Measurements from ENCODE around the gene PLXNA2. TPM values are rescaled to one million over a fixed set of nuclear protein-coding genes. Genes with fewer than 3 reads are reported as not detected.

PLXNA2 gene
- total and polyA plus RNA-seq, 2 experiments from 2014 or later, result 3.7 to 5.4 TPM

DNA sequence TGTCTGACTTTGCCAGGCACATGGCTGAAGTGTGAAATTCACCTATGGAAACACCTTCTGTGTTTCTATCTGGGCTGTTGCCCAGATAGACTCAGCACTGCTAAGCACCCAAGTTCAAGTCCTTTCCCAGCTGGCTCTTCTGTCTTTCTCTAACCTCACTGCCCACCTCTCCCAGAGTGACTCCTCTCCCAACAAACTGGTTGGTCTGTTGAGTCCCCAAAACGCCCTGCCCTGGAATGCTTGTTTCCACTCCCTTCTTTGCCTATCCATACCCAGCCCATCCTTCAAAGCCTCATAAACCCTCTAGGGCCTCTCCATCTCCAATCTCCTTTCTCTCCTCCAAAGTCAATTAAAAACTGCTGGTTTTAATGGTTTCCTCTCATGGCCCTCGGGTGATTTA, 15.6 kb downstream of the PLXNA2 start:
- H2AFZ ChIP-seq, result no peak overlapping the region
- peaks cover 8% of the 10 kb centered on the region; the same call in 1 of the 2 replicates for H3K4me1 ChIP-seq (ENCODE audit: insufficient read depth)
- H3K9me2 ChIP-seq (ENCODE audit: insufficient read depth), result no peaks in the 10 kb centered on the region
- H3K27ac ChIP-seq, result no peak overlapping the region
- H3K27me3 ChIP-seq (replicated peaks; ENCODE audit: insufficient read depth), result no peaks in the 10 kb centered on the region
- no peaks in the 10 kb centered on the region for H3K9me3 ChIP-seq (ENCODE audit: low read depth)
- no peaks in the 10 kb centered on the region for H3K36me3 ChIP-seq (ENCODE audit: low read depth)
- DNase-seq, result no peak
- TF ChIP-seq EZH2phosphoT487 (IDR thresholded peaks at IDR 0.05; ENCODE audit: insufficient read depth, low read depth) (no peak), EZH2 (IDR thresholded peaks at IDR 0.05; ENCODE audit: insufficient read depth, poor library complexity, severe bottlenecking) (no peak)
- H3F3A ChIP-seq (ENCODE audit: insufficient read depth), result no peaks in the 10 kb centered on the region
- no peak overlapping the region for H3K9ac ChIP-seq
- no peaks in the 10 kb centered on the region for H4K20me1 ChIP-seq (ENCODE audit: insufficient read depth)
- H3K79me2 ChIP-seq (ENCODE audit: insufficient read depth), result peaks cover 74% of the 10 kb centered on the region
- no peak overlapping the region for H3K4me2 ChIP-seq (ENCODE audit: unreplicated experiment)
- WGBS, 2 experiments (ENCODE audit: low coverage in 1 of 2, low lambda C conversion rate in 2 of 2, missing lambda C conversion rate in 2 of 2), result 88 to 97% methylated on average over 2 of the region's 2 CpGs
- in situ Hi-C loops (cut with MboI), result loop anchor here (25.0 kb wide), 1 partner anchor 91 kb away; no protein-coding TSS in a partner anchor
- no peak overlapping the region for H3K4me3 ChIP-seq

DNA sequence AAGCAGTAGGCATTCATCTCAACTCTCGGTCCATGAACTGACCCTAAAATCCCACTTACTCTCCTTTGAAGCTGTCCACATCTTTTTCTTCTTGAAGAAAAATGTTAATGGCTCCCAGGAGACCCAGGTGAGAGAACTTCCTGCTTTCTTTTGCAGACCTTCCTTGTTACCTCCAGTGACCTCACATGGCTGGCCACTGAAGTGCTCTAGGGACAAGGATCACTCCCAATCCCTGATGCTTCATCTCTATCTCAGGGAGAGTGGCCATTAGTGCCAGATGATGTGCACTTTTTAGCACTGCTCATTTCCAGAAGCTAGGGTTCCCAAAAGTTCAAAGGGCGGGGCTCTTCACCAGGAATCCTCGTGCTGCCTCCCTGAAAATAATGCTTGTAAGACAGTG, 16.2 kb downstream of the PLXNA2 start:
- no peak overlapping the region for H3K4me2 ChIP-seq (ENCODE audit: unreplicated experiment)
- WGBS, 2 experiments (ENCODE audit: low coverage in 1 of 2, low lambda C conversion rate in 2 of 2, missing lambda C conversion rate in 2 of 2), result 88 to 91% methylated on average over 3 of the region's 3 CpGs
- no peaks in the 10 kb centered on the region for H3K9me2 ChIP-seq (ENCODE audit: insufficient read depth)
- TF ChIP-seq EZH2 (IDR thresholded peaks at IDR 0.05; ENCODE audit: insufficient read depth, poor library complexity, severe bottlenecking) (no peak), EZH2phosphoT487 (IDR thresholded peaks at IDR 0.05; ENCODE audit: insufficient read depth, low read depth) (no peak)
- no peaks in the 10 kb centered on the region for H4K20me1 ChIP-seq (ENCODE audit: insufficient read depth)
- H3K27me3 ChIP-seq (replicated peaks; ENCODE audit: insufficient read depth), result no peaks in the 10 kb centered on the region
- no peaks in the 10 kb centered on the region for H3K36me3 ChIP-seq (ENCODE audit: low read depth)
- H3K4me3 ChIP-seq, result no peak overlapping the region
- no peak overlapping the region for H3K27ac ChIP-seq
- H3K9ac ChIP-seq, result no peak overlapping the region
- no peaks in the 10 kb centered on the region for H3K9me3 ChIP-seq (ENCODE audit: low read depth)
- H3K4me1 ChIP-seq (ENCODE audit: insufficient read depth), result peaks cover 13% of the 10 kb centered on the region
- peaks cover 77% of the 10 kb centered on the region for H3K79me2 ChIP-seq (ENCODE audit: insufficient read depth)
- in situ Hi-C loops (cut with MboI), result loop anchor here (25.0 kb wide), 1 partner anchor 91 kb away; no protein-coding TSS in a partner anchor
- H3F3A ChIP-seq (ENCODE audit: insufficient read depth), result no peaks in the 10 kb centered on the region
- no peak overlapping the region for H2AFZ ChIP-seq
- no peak for DNase-seq

DNA sequence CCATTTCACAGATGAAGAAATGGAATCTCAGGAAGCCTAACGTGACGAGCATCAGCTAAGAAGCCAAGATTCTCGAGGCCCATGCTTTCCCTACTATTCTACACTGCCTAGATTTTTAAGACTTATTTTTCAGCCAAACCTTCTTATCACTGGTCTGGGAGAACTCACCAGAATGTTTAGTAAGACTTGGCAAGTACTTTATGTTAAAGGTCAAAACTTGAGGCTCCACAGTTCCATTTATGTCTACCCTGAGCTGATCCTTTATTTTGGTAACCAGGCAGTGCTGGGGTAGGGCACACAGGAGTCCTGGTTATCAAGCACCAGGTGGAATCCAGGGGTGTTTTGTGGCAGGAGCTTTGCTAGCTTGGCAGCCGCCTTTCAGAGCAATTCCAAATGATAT, 16.8 kb downstream of the PLXNA2 start:
- no peak for DNase-seq
- no peak overlapping the region for H3K4me3 ChIP-seq
- H3K4me2 ChIP-seq (ENCODE audit: unreplicated experiment), result no peak overlapping the region
- in situ Hi-C loops (cut with MboI), result loop anchor here (25.0 kb wide), 1 partner anchor 90 kb away; no protein-coding TSS in a partner anchor
- no peaks in the 10 kb centered on the region for H3K9me3 ChIP-seq (ENCODE audit: low read depth)
- no peaks in the 10 kb centered on the region for H4K20me1 ChIP-seq (ENCODE audit: insufficient read depth)
- no peak overlapping the region for H3K27ac ChIP-seq
- no peak overlapping the region for H2AFZ ChIP-seq
- H3F3A ChIP-seq (ENCODE audit: insufficient read depth), result 0 out of 2 replicates have a peak, but pooled peaks cover under 1% of the 10 kb centered on the region
- no peaks in the 10 kb centered on the region for H3K9me2 ChIP-seq (ENCODE audit: insufficient read depth)
- peaks cover 19% of the 10 kb centered on the region for H3K4me1 ChIP-seq (ENCODE audit: insufficient read depth)
- H3K79me2 ChIP-seq (ENCODE audit: insufficient read depth), result peaks cover 82% of the 10 kb centered on the region
- H3K36me3 ChIP-seq (ENCODE audit: low read depth), result no peaks in the 10 kb centered on the region
- no peak overlapping the region for H3K9ac ChIP-seq
- H3K27me3 ChIP-seq (replicated peaks; ENCODE audit: insufficient read depth), result no peaks in the 10 kb centered on the region
- no peak for TF ChIP-seq EZH2 (IDR thresholded peaks at IDR 0.05; ENCODE audit: insufficient read depth, poor library complexity, severe bottlenecking)
- 77 to 82% methylated on average over 4 of the region's 4 CpGs for WGBS, 2 experiments (ENCODE audit: low coverage in 1 of 2, low lambda C conversion rate in 2 of 2, missing lambda C conversion rate in 2 of 2)

GRCh38 chr1:208225954-208226937, 17.9 kb downstream of the PLXNA2 start:
- Histone ChIP-seq H3K9ac (no peak overlapping the region), H3K9me3 (ENCODE audit: low read depth) (no peaks in the 10 kb centered on the region), H3K4me3 (no peak overlapping the region), H3K27ac (no peak overlapping the region), H3K79me2 (ENCODE audit: insufficient read depth) (peaks cover 86% of the 10 kb centered on the region), H2AFZ (no peak overlapping the region), H3K4me1 (ENCODE audit: insufficient read depth) (peaks cover 22% of the 10 kb centered on the region), H3K36me3 (ENCODE audit: low read depth) (no peaks in the 10 kb centered on the region), H3F3A (ENCODE audit: insufficient read depth) (0 out of 2 replicates have a peak, but pooled peaks cover 11% of the 10 kb centered on the region), H4K20me1 (ENCODE audit: insufficient read depth) (no peaks in the 10 kb centered on the region), H3K9me2 (ENCODE audit: insufficient read depth) (no peaks in the 10 kb centered on the region), H3K4me2 (ENCODE audit: unreplicated experiment) (no peak overlapping the region), H3K27me3 (replicated peaks; ENCODE audit: insufficient read depth) (no peaks in the 10 kb centered on the region)
- no peak for DNase-seq
- 91 to 93% methylated on average over 13 of the region's 13 CpGs for WGBS, 2 experiments (ENCODE audit: low coverage in 1 of 2, low lambda C conversion rate in 2 of 2, missing lambda C conversion rate in 2 of 2)
- in situ Hi-C loops (cut with MboI), result loop anchor here (25.0 kb wide), 1 partner anchor 89 kb away; no protein-coding TSS in a partner anchor
- TF ChIP-seq EZH2phosphoT487 (IDR thresholded peaks at IDR 0.05; ENCODE audit: insufficient read depth, low read depth), result no peak
- TF ChIP-seq EZH2 (IDR thresholded peaks at IDR 0.05; ENCODE audit: insufficient read depth, poor library complexity, severe bottlenecking), result no peak
